MG63 (cell line): ENCODE measurements around the gene RIPPLY3. TPM values are rescaled to one million over a fixed set of nuclear protein-coding genes. Genes with fewer than 3 reads are reported as not detected.
"Not testable (repeated sequence)": the region's sequence is repeated elsewhere in the genome, so short reads cannot be mapped to it uniquely, and the experiment has no call there.

Experiments used
- DNase-seq: peaks from one replicate; pipeline ENCODE4 v3.0.0-alpha.2; 2020
- H3K27me3 ChIP-seq: fragments of 250-450 bp; sonication (Bioruptor Pico); 2 replicates; pipeline ENCODE4 v1.5.1; 2020; ENCODE audit warnings: mild to moderate bottlenecking, moderate library complexity
- H3K36me3 ChIP-seq: fragments of 250-450 bp; sonication (Bioruptor Pico); 2 replicates; pipeline ENCODE4 v1.5.1; 2020; ENCODE audit warnings: mild to moderate bottlenecking, moderate library complexity
- H3K4me3 ChIP-seq: fragments of 250-450 bp; sonication (Bioruptor Pico); 2 replicates; pipeline ENCODE4 v1.5.1; 2020; ENCODE audit warnings: mild to moderate bottlenecking, moderate library complexity
- H3K9me3 ChIP-seq: fragments of 250-450 bp; sonication (Bioruptor Pico); 2 replicates; pipeline ENCODE4 v1.5.1; 2020; ENCODE audit warnings: mild to moderate bottlenecking, moderate library complexity
- total RNA-seq: library from RNA; depleted of rRNA; stranded (reverse); fragments of >200 nt; shearing (Covaris generic); gene quantifications from 2 replicates; pipeline ENCODE4 v1.2.3, GENCODE V29; 2014; ENCODE audit warnings: low replicate concordance

The RIPPLY3 gene
- total RNA-seq, 1 experiment from 2014 or later: 0.16 TPM

DNA sequence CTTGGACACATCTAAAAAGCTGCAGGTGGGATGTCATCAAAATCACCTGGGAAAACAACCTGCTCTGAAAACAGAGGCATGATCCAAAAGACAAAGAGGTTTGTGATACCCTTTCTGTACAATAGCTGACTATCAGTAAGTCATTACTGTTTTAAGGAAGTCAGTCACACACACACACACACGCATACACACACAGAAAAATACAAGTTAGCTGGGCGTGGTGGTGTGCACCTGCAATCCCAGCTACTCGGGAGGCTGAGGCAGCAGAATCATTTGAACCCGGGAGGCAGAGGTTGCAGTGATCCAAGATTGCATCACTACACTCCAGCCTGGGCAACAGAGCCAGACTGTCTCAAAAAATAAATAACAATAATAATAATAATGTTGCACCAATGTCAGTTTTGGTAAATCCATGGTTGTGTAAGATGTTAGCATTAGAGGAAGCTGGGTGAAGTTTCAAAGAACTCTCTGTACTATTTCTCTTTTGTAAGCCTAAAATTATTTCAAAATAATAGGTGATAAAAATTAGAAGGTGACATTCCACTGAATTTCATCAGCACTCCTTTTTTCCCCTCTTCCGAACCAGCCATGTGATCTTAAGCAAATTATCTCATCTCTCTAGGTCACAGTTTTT, 30.2 kb upstream of the RIPPLY3 start:
- Histone ChIP-seq H3K4me3 (no peak overlapping the region), H3K36me3 (no peaks in the 10 kb centered on the region), H3K27me3 (no peaks in the 10 kb centered on the region), H3K9me3 (no peaks in the 10 kb centered on the region)
- DNase-seq: no peak

DNA sequence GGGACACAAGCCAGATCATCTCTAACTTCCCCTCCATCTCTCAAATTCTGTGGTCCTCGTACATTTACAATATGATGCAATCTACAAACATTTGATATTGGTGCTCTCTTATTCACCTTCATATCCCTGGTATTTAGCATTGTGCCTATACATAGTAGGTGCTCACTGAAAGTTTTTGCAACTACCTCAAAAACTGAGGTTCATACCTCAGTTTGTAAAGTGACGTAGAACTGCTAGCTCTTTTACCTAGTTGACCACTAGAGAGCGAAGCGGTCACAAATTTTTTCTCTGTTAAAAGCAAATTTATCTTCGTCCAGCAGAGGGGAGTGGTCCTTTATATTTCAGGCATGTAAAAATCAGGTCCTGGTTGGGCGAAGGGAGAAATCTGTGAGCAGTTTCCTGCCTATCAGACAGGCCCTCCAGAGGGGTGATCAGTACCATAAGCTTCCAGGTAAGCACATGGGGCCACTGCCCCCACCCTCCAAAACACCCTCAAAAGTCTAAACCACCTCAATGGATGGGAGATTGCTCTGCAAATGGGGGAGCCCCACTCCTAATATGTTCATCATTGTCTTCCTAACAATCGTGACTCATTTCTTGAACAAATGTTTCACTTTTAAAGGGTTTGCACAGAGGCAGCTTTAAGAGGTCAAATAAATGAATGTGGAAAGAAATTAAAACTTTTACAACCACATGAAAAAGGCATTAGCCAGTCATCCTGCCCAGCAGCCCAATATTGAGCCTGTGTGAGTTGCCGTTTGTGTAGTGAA, 29.4 kb upstream of the RIPPLY3 start:
- Histone ChIP-seq H3K4me3 (no peak overlapping the region), H3K36me3 (no peaks in the 10 kb centered on the region), H3K9me3 (no peaks in the 10 kb centered on the region), H3K27me3 (no peaks in the 10 kb centered on the region)
- DNase-seq: peak; percentile 26

GRCh38 chr21:36980280-36981048, 26.0 kb upstream of the RIPPLY3 start:
- H3K36me3 ChIP-seq: no peaks in the 10 kb centered on the region

DNA sequence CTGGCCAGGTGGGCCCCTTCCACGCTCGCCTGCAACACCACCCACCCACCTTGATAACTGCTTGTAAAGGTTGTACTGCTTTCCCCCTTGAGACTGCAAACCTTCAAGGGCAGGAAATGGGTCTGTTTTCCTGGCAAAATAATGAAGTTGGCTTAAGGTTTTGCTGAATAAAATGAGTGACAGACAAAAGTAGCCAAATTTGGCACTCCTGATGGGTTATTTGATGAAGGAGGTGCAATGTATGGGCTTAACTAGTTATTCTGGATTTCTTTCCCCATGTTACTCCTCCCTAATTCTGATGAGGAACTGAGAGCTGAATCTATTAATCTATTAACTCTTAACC, 25.5 kb upstream of the RIPPLY3 start:
- Histone ChIP-seq H3K27me3 (no peaks in the 10 kb centered on the region), H3K9me3 (no peaks in the 10 kb centered on the region), H3K36me3 (no peaks in the 10 kb centered on the region), H3K4me3 (no peak overlapping the region)
- DNase-seq: no peak

More at GRCh38 chr21:36980280-36981048, 26.0 kb upstream of the RIPPLY3 start:
- Histone ChIP-seq H3K4me3 (no peak overlapping the region), H3K9me3 (no peaks in the 10 kb centered on the region), H3K27me3 (no peaks in the 10 kb centered on the region)
- DNase-seq: no peak

DNA sequence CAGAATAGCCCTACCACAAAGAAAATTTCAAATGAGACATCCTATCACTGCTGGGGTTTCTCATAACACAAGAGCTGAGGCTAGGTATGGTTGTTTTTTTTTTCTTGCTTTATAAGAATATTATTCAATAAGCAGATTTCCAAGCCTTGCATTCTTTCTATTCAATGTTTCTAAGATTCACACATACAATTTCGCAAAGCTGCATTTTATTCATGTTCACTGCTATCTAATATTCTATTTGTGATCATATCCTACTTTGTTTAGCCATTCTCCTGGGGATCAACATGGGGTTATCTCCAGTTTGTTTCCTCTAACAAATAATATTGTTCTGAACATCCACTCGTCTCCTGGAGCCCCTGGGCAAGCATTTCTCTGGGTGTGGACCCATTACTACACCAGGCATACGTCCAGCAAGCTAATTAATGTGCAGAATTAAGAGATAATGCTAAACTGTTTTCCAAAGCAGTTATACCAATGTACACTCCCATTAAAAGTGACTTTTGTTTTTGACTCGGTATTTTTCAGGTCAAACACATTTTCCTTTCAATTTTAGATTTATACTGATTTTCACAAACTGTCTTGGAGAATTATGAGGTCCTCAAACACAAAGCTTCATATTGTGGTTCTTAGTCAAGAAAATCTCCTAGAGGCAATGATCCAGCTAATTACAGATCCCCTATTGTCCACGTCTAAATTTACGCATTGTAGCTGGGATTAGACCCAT, 24.4 kb upstream of the RIPPLY3 start:
- H3K9me3 ChIP-seq: no peaks in the 10 kb centered on the region
- no peak overlapping the region for H3K4me3 ChIP-seq
- no peaks in the 10 kb centered on the region for H3K27me3 ChIP-seq
- no peaks in the 10 kb centered on the region for H3K36me3 ChIP-seq
- DNase-seq: no peak

GRCh38 chr21:36985751-36986594, 20.5 kb upstream of the RIPPLY3 start:
- H3K9me3 ChIP-seq: no peaks in the 10 kb centered on the region
- no peak overlapping the region for H3K4me3 ChIP-seq
- H3K36me3 ChIP-seq: no peaks in the 10 kb centered on the region
- no peaks in the 10 kb centered on the region for H3K27me3 ChIP-seq
- DNase-seq: no peak

- Histone ChIP-seq H3K9me3 (no peaks in the 10 kb centered on the region), H3K4me3 (no peak overlapping the region), H3K36me3 (no peaks in the 10 kb centered on the region), H3K27me3 (no peaks in the 10 kb centered on the region)
- DNase-seq: no peak
Observed at GRCh38 chr21:36987845-36988244, 18.7 kb upstream of the RIPPLY3 start.

- H3K4me3 ChIP-seq: no peak overlapping the region
- H3K9me3 ChIP-seq: no peaks in the 10 kb centered on the region
- DNase-seq: no peak
- H3K27me3 ChIP-seq: no peaks in the 10 kb centered on the region
- H3K36me3 ChIP-seq: no peaks in the 10 kb centered on the region
Observed at GRCh38 chr21:36988536-36988935, 18.0 kb upstream of the RIPPLY3 start.

DNA sequence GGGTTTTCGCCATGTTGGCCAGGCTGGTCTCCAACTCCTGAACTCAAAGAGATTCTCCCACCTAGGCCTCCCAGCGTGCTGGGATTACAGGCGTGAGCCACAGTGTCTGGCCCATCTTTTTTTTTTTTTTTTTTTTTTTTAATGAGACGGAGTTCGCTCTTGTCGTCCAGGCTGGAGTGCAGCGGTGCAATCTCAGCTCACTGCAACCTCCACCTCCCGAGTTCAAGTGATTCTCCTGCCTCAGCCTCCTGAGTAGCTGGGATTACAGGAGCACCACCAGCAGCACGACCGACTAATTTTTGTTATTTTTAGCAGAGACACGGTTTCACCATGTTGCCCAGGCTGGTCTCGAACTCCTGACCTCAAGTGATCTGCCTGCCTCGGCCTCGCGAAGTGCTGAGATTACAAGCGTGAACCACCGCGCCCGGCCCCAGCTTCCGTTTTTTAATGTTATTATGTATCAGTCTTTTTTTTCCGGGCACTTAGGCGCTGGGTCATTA, 17.3 kb upstream of the RIPPLY3 start:
- not testable (repeated sequence) for DNase-seq, H3K9me3 ChIP-seq, H3K36me3 ChIP-seq, H3K27me3 ChIP-seq
- peak overlapping the region; percentile 73 for H3K4me3 ChIP-seq

- Histone ChIP-seq H3K4me3 (peak overlapping the region; percentile 73), H3K9me3 (no peaks in the 10 kb centered on the region), H3K36me3 (no peaks in the 10 kb centered on the region), H3K27me3 (no peaks in the 10 kb centered on the region)
- peak; percentile 95 for DNase-seq
Observed at GRCh38 chr21:36989699-36990507, 16.6 kb upstream of the RIPPLY3 start.

DNA sequence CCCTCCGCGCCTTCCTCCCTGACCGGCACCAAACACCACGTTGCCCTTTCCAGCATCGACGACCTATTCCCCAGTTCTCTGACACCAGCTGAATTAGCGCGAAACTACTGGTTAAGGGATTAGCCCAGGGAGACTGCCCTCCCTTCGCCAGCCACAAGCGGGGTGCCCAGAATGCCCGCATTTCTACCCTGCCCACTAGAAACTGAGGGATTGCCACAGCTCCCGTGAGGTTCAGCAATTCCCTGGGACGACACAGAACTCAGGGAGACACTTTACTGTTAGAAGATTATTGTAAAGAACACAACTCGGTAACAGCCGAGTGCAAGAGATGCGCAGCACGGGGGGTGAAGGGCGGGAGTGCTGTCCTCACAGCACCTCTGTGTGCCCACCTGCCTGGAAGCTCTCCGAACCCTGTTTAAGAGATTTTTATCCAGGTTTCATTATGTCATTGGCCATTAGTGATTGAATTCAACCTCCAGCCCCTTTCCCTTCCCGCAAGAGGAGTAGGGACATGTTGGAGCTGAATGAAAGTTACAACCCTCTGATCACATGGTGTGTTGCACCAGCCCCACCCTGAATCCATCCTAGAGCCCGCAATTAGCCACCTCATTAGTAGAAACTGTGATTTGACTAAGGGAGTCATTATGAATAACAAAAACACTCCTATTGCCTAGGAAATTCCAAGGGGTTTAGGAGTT, 15.8 kb upstream of the RIPPLY3 start:
- H3K9me3 ChIP-seq: no peaks in the 10 kb centered on the region
- no peaks in the 10 kb centered on the region for H3K36me3 ChIP-seq
- no peaks in the 10 kb centered on the region for H3K27me3 ChIP-seq
- H3K4me3 ChIP-seq: peak overlapping the region; percentile 73
- no peak for DNase-seq

DNA sequence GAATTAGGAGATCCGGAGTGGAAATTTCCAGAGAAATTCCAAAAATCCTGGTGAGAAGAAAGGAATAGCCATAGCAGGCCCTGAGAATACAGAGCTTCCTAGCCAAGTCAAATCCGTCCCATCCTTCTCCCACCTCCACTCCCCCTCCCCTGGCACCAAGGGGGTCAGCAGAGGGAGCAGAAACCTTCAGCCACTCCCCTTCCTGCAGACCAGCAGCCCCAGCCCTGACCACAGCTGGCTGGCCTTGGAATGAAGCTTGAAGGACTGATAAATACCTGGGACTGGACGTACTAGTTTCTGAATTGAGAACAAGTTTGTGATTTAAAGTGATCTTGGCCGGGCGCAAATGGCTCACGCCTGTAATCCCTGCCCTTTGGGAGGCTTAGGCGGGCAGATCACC, 13.8 kb upstream of the RIPPLY3 start:
- Histone ChIP-seq H3K36me3 (no peaks in the 10 kb centered on the region), H3K27me3 (no peaks in the 10 kb centered on the region), H3K4me3 (no peak overlapping the region), H3K9me3 (no peaks in the 10 kb centered on the region)
- DNase-seq: no peak

GRCh38 chr21:36994501-36995158, 11.9 kb upstream of the RIPPLY3 start:
- H3K36me3 ChIP-seq: no peaks in the 10 kb centered on the region
- H3K27me3 ChIP-seq: no peaks in the 10 kb centered on the region
- no peak for DNase-seq
- H3K9me3 ChIP-seq: no peaks in the 10 kb centered on the region
- no peak overlapping the region for H3K4me3 ChIP-seq

DNA sequence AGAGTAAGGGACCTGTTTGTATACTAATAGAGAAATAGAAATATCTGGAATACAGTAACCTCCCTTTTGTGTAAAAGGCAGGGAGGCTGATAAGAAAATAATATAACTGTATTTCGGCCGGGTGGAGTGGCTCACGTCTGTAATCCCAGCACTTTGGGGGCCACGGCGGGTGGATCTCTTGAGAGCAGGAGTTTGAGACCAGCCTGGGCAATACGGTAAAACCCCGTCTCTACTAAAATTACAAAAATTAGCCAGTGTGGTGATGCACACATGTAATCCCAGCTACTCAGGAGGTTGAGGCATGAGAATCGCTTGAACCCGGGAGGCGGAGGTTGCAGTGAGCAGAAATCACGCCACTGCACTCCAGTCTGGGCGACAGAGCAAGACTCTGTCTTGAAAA, 11.2 kb upstream of the RIPPLY3 start:
- not testable (repeated sequence) for H3K36me3 ChIP-seq, H3K9me3 ChIP-seq, H3K4me3 ChIP-seq, DNase-seq, H3K27me3 ChIP-seq
